ENCODE results near the gene ABCD4.

GRCh38 chr14:74263921-74264320 lies 38.8 kb downstream of the ABCD4 start:
- TF ChIP-seq CTCF (IDR thresholded peaks at IDR 0.05; ENCODE audit: insufficient read depth, low read length) (no peak), POLR2AphosphoS5 (IDR thresholded peaks at IDR 0.05; ENCODE audit: low read depth) (no peak), GABPA (IDR thresholded peaks at IDR 0.05; ENCODE audit: low read depth) (no peak), REST (IDR thresholded peaks at IDR 0.05; ENCODE audit: insufficient replicate concordance, low read depth) (no peak)

All from HL-60 (cell line).